HG02798 (cell line): Measurements from ENCODE around the gene RASD2.

ENCODE experiments used
- ATAC-seq: cut with Tn5 transposase; IDR thresholded peaks from one replicate; pipeline ENCODE4 v1.9.1; 2021; ENCODE audit warnings: mild to moderate bottlenecking; ENCODE audit not compliant: unreplicated experiment, poor library complexity

The RASD2 gene

GRCh38 chr22:35556666-35557065 is 16.0 kb downstream of the RASD2 start:
- no peak for ATAC-seq

- ATAC-seq: no peak
Measured at GRCh38 chr22:35558031-35558430, 17.4 kb downstream of the RASD2 start.

DNA sequence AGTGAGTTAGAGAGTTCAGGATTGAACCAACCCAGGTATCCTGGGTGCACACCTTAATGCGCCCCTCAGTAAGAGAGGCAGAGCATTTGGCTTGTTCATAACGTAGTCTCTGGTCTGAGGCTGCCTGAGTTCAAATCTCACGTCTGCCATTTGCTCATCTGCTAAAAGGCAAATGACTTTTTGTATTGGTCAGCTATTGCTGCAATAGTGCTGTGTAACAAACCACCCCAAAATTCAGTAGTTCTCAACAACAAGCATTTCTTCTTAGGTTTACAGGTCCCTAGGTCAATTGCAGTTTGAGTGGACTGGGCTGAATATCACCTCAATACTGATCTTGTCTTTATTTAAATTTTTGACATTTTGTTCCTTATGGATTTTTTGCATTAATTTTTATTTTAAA is 18.1 kb downstream of the RASD2 start:
- ATAC-seq: no peak

- no peak for ATAC-seq
Measured at GRCh38 chr22:35559354-35560005, 18.8 kb downstream of the RASD2 start.

- ATAC-seq: no peak
Measured at GRCh38 chr22:35560366-35560765, 19.7 kb downstream of the RASD2 start.

GRCh38 chr22:35560824-35561223 is 20.2 kb downstream of the RASD2 start:
- ATAC-seq: no peak

DNA sequence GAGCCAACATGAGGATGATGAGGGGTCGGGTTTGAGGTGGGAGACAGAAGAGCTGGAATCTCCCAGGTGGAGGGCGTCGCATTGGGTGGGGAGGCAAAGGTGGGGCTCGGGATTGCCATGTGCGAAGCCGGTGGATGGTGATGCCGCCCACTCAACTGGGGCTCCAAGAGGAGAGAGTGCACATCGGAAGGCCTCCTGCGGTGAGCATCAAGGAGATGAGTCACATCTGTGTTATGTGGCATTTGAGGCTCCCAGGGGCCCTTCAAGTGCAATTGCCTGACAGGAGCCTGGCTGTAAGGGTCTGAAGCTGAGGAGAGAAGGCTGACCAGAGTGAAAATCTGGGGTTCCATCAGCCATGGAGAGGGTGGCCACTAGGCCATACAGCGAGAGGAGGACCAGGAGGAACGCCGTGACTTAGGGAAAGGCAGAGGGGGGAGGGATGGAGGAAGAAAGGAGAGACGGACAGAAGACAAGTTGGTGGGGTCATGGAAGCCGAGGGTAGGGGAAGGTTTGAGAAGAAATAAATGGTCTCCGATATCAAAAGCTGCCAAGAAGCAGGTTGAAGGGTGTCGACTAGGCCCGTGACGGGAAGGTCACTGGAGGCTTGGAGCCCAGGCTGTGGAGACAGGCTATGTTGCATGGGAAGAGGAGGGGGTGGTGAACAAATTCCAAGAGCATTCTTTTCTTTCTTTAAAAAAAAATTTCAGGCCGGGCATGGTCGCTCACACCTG is 21.3 kb downstream of the RASD2 start:
- no peak for ATAC-seq

- ATAC-seq: no peak
Measured at GRCh38 chr22:35563211-35563610, 22.6 kb downstream of the RASD2 start.

DNA sequence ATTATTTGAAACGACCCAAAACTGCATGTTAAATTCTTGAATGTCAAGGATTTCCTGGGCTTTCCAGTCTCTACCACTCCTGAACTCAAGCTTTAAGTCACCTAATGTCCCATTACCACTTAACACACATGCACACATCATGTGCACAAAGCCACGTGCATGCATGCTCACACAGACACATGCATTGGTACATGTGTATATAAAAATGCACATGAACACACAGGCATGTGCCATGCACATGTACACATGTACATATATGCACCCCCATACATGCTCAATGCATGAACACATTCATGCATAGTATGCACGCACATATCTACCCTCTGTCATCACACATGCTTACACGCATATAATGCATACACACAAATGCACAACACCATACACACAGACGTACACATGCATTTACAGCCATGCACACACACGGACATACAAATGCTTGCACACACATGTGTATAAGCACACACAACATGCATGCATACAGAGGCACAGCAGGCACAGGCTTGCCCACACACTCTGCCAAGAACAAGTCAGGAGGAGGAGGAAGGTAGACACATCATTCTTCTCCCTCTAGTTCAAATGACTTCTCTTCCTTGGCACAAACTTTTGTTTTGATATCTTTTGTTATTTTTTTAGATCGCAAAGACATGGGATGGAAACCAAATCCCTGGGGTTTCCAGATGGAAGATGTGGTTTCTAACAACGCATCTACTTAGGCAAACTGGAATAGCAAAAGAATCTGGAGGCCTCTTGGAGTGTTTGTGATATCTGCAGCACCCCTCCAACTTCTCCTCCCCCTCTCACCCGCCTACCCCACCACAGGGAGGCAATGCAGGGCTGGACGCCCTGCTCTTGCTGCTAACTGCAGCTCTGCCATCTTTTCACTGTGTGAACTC is 24.6 kb downstream of the RASD2 start:
- no peak for ATAC-seq

DNA sequence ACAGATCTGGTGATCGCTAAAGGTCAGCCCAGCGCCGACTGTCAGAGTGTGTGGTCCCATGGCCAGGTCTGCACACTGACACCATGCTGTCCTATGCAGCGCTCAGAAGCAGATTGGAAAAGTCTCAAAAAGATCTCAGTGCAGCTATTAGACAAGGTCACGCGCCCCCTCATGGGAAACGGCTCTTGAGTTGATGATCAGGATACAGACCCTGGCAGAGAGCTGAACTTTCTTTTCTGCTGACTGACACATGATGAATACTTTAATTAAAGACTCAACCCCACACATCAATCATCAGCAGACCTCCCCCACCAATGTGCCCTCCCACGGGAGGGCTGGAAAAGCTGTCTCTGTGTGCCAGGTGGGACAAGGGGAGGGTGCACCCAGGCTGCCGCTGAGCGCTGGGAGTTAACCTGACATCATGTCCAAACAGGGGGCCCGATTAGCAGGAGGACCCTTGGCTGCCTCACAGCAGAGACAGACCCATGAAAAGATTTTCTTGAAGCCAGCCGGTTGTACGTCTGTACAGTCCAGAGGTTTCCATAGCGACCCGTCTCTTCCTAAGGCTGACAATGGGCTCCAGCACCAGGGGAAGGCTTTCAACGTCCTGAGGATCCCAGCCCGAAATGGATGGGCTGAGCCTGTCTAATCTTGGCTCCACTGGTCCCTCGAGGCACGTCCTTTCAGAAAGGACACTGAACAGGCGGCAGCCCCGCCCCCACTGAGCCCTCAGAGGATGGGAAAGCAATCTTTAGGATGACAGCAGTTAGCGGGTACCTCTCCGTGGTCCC is 26.9 kb downstream of the RASD2 start:
- no peak for ATAC-seq

- no peak for ATAC-seq
Measured at GRCh38 chr22:35568751-35569739, 28.4 kb downstream of the RASD2 start.

- ATAC-seq: no peak
Measured at GRCh38 chr22:35569916-35570315, 29.3 kb downstream of the RASD2 start.

DNA sequence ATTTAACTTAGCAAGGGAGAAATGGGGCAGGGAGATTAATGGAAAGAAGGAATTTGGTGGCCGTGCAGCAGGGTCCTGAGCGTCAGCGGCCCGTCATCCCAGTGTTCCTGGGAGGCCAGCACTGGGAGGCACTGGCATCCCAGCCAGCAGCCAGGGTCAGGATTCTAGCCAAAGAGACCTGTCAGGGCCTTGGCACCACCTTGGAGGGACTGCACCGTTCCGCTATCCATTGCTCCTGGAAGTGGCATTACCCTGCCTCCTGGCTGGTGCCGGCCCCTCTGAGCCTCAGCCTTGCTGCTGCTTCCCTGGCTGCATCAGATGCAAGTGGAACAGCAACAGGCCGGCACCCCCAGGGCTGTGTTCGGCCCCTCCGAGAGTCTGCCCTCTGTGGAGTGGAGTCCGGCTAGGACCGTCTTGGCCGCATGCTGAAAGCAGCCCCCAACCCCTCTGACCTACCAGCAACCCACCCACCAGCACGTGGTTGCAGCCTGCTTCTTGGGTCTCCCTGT is 30.1 kb downstream of the RASD2 start:
- ATAC-seq: no peak

- no peak for ATAC-seq
Measured at GRCh38 chr22:35572556-35572955, 31.9 kb downstream of the RASD2 start.

- no peak for ATAC-seq
Measured at GRCh38 chr22:35575116-35575748, 34.6 kb downstream of the RASD2 start.

- no peak for ATAC-seq
Measured at GRCh38 chr22:35576671-35577070, 36.0 kb downstream of the RASD2 start.

GRCh38 chr22:35577799-35578659 is 37.4 kb downstream of the RASD2 start:
- ATAC-seq: no peak
